Lung (tissue), 12 donors: ENCODE results near the gene WNT9B. TPM values are rescaled to one million over a fixed set of nuclear protein-coding genes. Genes with fewer than 3 reads are reported as not detected.
"Not testable (repeated sequence)": the region's sequence is repeated elsewhere in the genome, so short reads cannot be mapped to it uniquely, and the experiment has no call there.

Experiments
- ATAC-seq: fragments of 200-7000 bp; cut with Tn5 transposase; one replicate; pipeline ENCODE4 v1.9.1; 2020; ENCODE audit warnings: moderate number of reproducible peaks; ENCODE audit not compliant: insufficient read depth, low FRiP score
- DNase-seq, 3 donors: peaks; one replicate each; pipeline ENCODE4 v3.0.0-alpha.2; 2013 to 2017
- H3K27ac ChIP-seq, 2 donors: one replicate each; pipeline ENCODE4 v1.5.1; 2013; ENCODE audit warnings: mild to moderate bottlenecking in 2 of 2, moderate library complexity in 2 of 2, control low read depth in 1 of 2, inconsistent platforms in 1 of 2, low read depth in 1 of 2, low read length in 1 of 2
- H3K27me3 ChIP-seq, 3 donors: one replicate each; pipeline ENCODE4 v1.5.1; 2013; ENCODE audit warnings: low read length in 2 of 3; ENCODE audit not compliant: control insufficient read depth in 3 of 3, insufficient read depth in 3 of 3
- H3K36me3 ChIP-seq, 4 donors: one replicate each; pipeline ENCODE4 v1.5.1; 2013; ENCODE audit warnings: low read length in 4 of 4, mild to moderate bottlenecking in 1 of 4, moderate library complexity in 1 of 4; ENCODE audit not compliant: control insufficient read depth in 4 of 4, insufficient read depth in 4 of 4
- H3K4me1 ChIP-seq, 5 donors: one replicate each; pipeline ENCODE4 v1.5.1; 2013; ENCODE audit warnings: low read length in 5 of 5, mild to moderate bottlenecking in 2 of 5, moderate library complexity in 1 of 5; ENCODE audit not compliant: control insufficient read depth in 5 of 5, insufficient read depth in 5 of 5
- H3K4me3 ChIP-seq: one replicate; pipeline ENCODE4 v1.5.1; 2013; ENCODE audit warnings: mild to moderate bottlenecking, control low read depth, moderate library complexity
- H3K9ac ChIP-seq, 2 donors: one replicate each; pipeline ENCODE4 v1.5.1; 2013; ENCODE audit warnings: low read length in 2 of 2, control low read depth in 1 of 2; ENCODE audit not compliant: insufficient read depth in 1 of 2
- H3K9me3 ChIP-seq, 4 donors: one replicate each; pipeline ENCODE4 v1.5.1; 2013; ENCODE audit warnings: low read length in 3 of 4, mild to moderate bottlenecking in 1 of 4, moderate library complexity in 1 of 4; ENCODE audit not compliant: control insufficient read depth in 4 of 4, insufficient read depth in 3 of 4
- WGBS, 2 donors: extraction: QIAGEN DNeasy Blood & Tissue Kit; methylation state at CpG; one replicate each; pipeline ENCODE4 v1.1.7; 2013; 5-methylcytosine and 5-hydroxymethylcytosine counted together
- polyA plus RNA-seq, 2 donors: library from polyadenylated mRNA; stranded (reverse); fragments of 200-250 nt; gene quantifications; one replicate each; pipeline ENCODE4 v1.2.1, GENCODE V29; 2013
- total RNA-seq, 2 donors: library from RNA; depleted of rRNA in 1 of 2; stranded (reverse); fragments of >200 nt in 1 of 2; gene quantifications; one replicate each; pipeline ENCODE4 v1.2.1, GENCODE V29; 2014 to 2021
- TF ChIP-seq, protein P1 (sequence below): IDR thresholded peaks from 2 replicates; pipeline ENCODE4 v1.5.1; 2012; ENCODE audit warnings: mild to moderate bottlenecking; ENCODE audit errors: control extremely low read depth, extremely low read depth
- donor health status: control.
- donor health status: control.
- donor health status: Bipolar disorder and iron deficiency.
- donor health status: healthy.
- donor health status: DM: yes; HTN: yes; CAD: no.

The WNT9B gene
- total and polyA plus RNA-seq, 4 donors: 0.11 to 0.33 (median 0.17) TPM

DNA sequence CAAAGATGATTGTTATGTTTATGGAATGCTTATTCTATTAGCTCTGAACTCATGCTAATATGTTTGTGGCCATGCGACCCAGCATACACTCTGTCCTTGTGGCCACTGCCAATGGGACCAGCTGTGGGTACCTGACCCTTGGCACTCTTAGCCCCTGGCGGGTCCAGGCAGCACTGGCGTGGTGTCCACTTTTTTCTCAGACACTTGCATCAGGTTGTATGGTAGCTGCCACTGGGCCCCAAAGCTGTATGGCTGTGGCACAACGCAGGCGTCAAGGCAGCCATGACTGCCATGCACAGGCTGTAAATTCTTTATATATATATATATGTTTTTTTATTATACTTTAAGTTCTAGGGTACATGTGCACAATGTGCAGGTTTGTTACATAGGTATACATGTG is 12.2 kb upstream of the WNT9B start:
- H3K36me3 ChIP-seq: no peaks in the 10 kb centered on the region
- no peak overlapping the region for H3K27ac ChIP-seq
- no peak for ATAC-seq
- 93 to 95% methylated on average over 5 of the region's 5 CpGs for WGBS, 2 donors
- H3K9me3 ChIP-seq: peaks cover 0 to 6% (median 1%) of the 10 kb centered on the region in 4 donors
- DNase-seq: no peak
- no peak overlapping the region for H3K9ac ChIP-seq
- peaks cover 0 to 5% (median 0%) of the 10 kb centered on the region in 5 donors for H3K4me1 ChIP-seq
- H3K4me3 ChIP-seq: no peak overlapping the region
- H3K27me3 ChIP-seq: peaks cover 4 to 8% (median 5%) of the 10 kb centered on the region in 3 donors
- TF ChIP-seq, protein P1, sequence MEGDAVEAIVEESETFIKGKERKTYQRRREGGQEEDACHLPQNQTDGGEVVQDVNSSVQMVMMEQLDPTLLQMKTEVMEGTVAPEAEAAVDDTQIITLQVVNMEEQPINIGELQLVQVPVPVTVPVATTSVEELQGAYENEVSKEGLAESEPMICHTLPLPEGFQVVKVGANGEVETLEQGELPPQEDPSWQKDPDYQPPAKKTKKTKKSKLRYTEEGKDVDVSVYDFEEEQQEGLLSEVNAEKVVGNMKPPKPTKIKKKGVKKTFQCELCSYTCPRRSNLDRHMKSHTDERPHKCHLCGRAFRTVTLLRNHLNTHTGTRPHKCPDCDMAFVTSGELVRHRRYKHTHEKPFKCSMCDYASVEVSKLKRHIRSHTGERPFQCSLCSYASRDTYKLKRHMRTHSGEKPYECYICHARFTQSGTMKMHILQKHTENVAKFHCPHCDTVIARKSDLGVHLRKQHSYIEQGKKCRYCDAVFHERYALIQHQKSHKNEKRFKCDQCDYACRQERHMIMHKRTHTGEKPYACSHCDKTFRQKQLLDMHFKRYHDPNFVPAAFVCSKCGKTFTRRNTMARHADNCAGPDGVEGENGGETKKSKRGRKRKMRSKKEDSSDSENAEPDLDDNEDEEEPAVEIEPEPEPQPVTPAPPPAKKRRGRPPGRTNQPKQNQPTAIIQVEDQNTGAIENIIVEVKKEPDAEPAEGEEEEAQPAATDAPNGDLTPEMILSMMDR: no peak

DNA sequence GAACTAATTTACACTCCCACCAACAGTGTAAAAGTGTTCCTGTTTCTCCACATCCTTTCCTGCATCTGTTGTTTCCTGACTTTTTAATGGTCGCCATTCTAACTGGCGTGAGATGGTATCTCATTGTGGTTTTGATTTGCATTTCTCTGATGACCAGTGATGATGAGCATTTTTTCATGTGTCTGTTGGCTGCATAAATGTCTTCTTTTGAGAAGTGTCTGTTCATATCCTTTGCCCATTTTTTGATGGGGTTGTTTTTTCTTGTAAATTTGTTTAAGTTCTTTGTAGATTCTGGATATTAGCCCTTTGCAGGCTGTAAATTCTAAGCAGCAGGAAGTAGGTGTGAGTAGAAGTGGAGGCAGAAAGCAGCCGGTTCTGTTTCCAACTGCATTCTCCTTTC is 10.8 kb upstream of the WNT9B start:
- not testable (repeated sequence) for H3K36me3 ChIP-seq, H3K27ac ChIP-seq, H3K4me1 ChIP-seq, H3K9ac ChIP-seq, ATAC-seq, H3K4me3 ChIP-seq, DNase-seq, H3K27me3 ChIP-seq, H3K9me3 ChIP-seq
- 20 to 36% methylated on average over 3 of the region's 3 CpGs for WGBS, 2 donors

- peaks cover 0 to 6% (median 1%) of the 10 kb centered on the region in 4 donors for H3K9me3 ChIP-seq
- DNase-seq (peak in 1 of 3 donors; percentile 27), ATAC-seq (no peak)
- TF ChIP-seq, protein P1: no peak
- 15 to 18% methylated on average over 37 to 43 of the region's 43 CpGs for WGBS, 2 donors
- H3K4me1 ChIP-seq: peaks cover 0 to 5% (median 0%) of the 10 kb centered on the region in 5 donors
- no peaks in the 10 kb centered on the region for H3K36me3 ChIP-seq
- H3K27me3 ChIP-seq: peaks cover 4 to 8% (median 8%) of the 10 kb centered on the region in 3 donors
- no peak overlapping the region for H3K27ac ChIP-seq
- H3K9ac ChIP-seq: no peak overlapping the region
- H3K4me3 ChIP-seq: no peak overlapping the region
Measured at GRCh38 chr17:46841561-46842379, 9.6 kb upstream of the WNT9B start.

DNA sequence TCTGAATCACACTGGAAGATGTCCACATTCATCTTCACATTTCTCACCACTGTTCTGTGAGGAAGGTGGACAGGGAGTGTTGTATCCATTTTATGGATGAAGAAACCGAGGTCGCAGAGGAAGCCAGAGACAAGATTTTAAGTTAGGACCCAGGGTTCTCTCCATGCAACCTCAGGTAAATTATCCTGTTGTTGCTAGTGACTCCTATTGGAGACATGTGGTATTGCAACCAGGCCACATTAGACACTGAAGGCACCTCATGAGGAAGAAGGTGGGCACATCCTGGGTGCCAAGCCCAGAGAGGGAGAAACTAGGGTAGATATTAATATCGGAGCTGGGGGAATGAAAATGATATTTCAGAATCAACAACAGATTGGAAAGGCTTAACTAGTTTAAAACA is 8.5 kb upstream of the WNT9B start:
- peaks cover 4 to 14% (median 9%) of the 10 kb centered on the region in 3 donors for H3K27me3 ChIP-seq

More for the DNA sequence above, 8.5 kb upstream of the WNT9B start:
- no peak for DNase-seq
- no peak overlapping the region for H3K9ac ChIP-seq
- no peak overlapping the region for H3K4me3 ChIP-seq
- TF ChIP-seq, protein P1: no peak
- WGBS, 2 donors: 97 to 98% methylated on average over 3 of the region's 3 CpGs
- H3K36me3 ChIP-seq: no peaks in the 10 kb centered on the region
- H3K9me3 ChIP-seq: peaks cover 0 to 8% (median 1%) of the 10 kb centered on the region in 4 donors
- no peak for ATAC-seq
- no peak overlapping the region for H3K27ac ChIP-seq
- peaks cover 0 to 5% (median 0%) of the 10 kb centered on the region in 5 donors for H3K4me1 ChIP-seq
